HG02759 (cell line): ENCODE results near the gene TLK1.
A peak's percentile ranks its signal among the peaks of the same experiment; 100 is the strongest.

Source experiments
- ATAC-seq: cut with Tn5 transposase; IDR thresholded peaks from one replicate; pipeline ENCODE4 v1.9.1; 2021; ENCODE audit warnings: mild to moderate bottlenecking, moderate library complexity; ENCODE audit not compliant: unreplicated experiment

The TLK1 gene

DNA sequence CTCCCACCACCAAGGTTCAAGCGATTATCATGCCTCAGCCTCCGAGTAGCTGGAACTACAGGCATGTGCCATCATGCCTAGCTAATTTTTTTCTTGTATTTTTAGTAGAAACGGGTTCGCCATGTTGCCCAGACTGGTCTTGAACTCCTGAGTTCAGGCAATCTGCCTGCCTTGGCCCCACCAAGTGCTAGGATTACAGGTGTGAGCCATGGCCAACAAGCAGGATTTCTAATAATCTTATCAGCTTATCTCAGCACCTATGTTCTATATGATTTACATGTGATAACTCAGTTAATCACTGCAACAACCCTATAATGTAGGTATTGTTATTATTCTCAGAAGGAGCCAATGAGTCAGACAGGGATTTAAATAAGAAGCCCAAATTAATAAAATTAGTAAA is 151.3 kb downstream of the TLK1 start:
- no peak for ATAC-seq

- ATAC-seq, result no peak
Measured at GRCh38 chr2:171008550-171009205, 152.0 kb downstream of the TLK1 start.

- no peak for ATAC-seq
Measured at GRCh38 chr2:171004833-171005232, 155.9 kb downstream of the TLK1 start.

GRCh38 chr2:171004363-171004762 is 156.3 kb downstream of the TLK1 start:
- no peak for ATAC-seq

DNA sequence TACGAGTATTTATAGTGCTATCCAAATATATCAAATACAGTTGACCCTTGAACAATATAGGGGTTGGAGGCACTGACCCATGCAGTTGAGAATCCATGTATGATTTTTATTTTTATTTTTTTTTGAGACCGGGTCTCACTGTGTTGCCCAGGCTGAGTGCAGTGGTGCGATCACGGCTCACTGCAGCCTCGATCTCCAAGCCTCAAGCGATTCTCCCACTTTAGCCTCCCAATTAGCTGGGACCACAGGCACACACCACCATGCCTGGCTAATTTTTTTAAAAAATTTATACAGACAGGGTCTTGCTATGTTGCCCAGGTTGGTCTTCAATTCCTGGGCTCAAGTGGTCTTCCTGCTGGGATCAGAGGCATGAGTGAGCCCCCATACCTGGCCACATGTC is 161.0 kb downstream of the TLK1 start:
- ATAC-seq, result no peak

- no peak for ATAC-seq
Measured at GRCh38 chr2:170997893-170998597, 162.6 kb downstream of the TLK1 start.

GRCh38 chr2:170996316-170996715 is 164.4 kb downstream of the TLK1 start:
- ATAC-seq, result no peak

DNA sequence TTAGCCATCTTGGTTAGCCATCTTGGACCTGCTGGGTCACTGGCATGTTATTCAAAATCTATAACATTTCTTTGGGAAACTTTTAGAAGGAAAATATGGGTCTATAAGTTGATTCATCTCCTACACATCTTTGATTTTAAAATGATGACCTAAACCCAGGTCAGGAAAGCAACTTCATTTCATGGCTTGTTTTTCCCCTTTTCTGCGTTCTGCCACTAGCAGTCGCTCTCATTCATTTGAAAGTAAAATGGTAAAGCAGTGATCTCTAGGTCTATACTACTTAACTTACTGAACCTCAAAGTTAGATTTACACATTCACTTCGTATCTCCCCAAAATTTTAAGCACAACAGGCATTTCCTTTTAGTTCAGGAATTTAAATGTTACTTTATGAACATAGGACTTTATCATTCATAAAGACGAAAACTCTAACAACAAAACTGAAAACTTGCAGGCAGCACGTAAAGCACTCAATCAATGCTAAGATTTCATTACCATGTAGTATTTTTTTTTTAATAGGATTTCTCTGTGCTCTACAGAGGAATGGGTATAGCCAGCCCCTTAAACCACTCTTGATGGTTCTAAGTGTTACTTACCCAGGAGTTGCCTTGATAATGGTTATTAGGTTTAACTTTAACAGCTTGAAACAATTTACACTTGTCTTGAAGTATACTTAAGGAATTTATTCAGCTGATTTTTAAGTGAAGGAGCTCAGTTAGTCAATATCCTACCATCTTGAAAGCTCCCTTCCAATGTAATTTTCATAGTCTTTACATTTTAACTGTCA is 169.1 kb downstream of the TLK1 start:
- no peak for ATAC-seq

DNA sequence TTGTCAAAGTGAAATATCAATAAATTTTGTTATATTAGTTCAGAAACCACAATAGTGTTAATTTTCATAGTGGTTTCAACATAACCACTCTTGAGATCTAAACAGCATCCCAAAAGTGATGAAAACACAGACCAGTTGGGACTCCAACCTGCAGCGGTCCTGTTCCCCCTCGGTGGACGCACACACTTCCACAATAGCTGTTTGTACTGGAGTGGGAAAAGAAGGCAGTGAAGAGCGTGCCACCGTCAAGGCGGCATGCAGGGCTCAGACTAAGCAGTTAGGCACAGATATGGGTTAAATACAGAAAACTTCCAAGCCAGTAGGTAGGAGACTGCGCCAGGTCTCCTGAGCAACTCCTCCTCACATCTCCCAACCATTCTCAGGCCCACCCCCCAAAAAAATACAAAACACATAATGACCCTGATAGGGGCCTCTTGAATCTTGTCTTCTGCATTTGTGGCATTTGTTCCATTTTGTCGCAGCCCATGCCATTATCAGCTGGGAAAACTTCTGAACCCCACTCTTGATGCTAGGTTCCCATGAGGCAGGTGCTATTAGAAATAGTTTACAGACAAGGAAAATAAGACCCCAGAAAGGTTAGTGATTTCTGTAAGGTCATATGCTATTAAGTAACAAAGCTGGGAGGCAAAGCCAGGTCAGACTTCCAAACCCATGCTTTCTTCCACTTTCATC is 174.0 kb downstream of the TLK1 start:
- ATAC-seq, result no peak

GRCh38 chr2:170985407-170985806 is 175.3 kb downstream of the TLK1 start:
- no peak for ATAC-seq

DNA sequence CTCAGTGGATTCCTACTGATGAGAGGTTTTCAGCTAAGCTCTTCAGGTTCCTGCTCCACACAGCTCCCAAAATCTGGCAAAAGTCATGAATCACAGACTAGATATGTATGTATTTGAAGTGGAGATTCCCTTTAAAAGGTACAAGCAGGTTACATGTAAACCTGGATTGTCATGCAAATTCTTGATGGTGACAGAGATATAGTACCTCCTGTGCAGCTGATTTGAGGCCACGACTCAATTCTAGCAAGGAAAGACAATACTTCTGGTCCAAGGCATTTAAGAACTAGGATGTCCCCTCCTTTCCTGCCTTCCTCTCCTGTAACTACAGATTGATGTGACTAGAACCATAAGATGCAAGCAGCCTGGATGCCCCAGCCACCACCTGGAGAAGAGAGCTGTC is 176.6 kb downstream of the TLK1 start:
- ATAC-seq, result no peak

DNA sequence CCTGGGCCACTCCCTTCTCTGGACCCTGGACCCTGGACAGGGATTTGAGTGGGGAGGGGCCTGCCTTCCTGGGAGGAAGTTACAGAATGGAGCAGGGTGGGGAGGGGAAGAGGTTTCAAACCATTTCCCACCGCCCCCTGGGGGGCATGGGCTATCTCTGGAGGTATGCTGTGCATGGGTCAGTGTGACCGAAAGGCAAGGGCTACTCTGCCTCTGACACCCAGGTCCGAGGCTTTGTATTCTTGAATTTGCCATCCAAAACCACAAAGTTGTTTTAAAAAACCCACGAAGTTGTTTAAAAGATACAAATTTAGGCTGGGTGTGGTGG is 184.8 kb downstream of the TLK1 start:
- ATAC-seq, result no peak

- no peak for ATAC-seq
Measured at GRCh38 chr2:170975127-170975942, 185.4 kb downstream of the TLK1 start.

GRCh38 chr2:170974304-170974993 is 186.2 kb downstream of the TLK1 start:
- no peak for ATAC-seq

DNA sequence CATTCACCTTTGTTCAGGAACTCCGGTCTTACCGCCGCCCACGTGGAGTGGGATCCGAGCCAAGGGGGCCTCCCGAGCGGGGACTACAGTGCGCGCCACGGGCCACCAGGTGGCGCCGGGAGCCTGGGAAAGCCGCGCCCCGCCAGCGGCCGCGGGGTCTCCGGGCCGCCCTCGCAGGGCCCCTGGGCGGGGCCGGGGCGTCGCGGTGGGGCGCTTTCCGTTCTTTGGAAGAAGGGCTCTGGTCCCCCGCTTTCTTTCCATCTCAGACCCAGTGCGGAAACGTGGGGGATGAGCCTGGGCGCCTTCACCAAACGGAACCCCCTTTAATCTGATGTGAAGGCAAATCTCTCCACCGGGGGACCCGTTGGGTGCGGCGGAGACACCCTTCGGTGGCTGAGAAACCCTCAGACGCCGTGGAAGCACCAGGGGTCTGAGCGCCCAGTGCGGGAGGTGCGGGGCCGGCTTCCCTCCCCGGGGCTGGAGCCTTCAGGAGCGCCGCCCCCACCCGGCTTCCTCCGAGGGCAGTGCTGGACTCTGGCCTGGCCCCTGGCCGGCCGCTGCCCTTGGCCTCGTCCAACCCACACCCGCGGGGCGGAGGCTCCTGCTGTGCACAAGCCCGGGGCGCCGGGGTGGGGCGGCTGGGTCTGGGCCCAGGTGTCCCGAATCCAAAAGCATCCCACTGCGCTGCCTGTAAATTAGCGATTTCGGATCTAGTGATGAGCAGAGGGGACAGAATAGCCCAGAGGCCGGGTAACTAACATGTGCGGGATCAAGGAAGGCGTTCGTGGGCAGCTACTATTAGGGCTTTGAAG is 187.0 kb downstream of the TLK1 start:
- peak; percentile 97 for ATAC-seq

- no peak for ATAC-seq
Measured at GRCh38 chr2:170973225-170973491, 187.5 kb downstream of the TLK1 start.

DNA sequence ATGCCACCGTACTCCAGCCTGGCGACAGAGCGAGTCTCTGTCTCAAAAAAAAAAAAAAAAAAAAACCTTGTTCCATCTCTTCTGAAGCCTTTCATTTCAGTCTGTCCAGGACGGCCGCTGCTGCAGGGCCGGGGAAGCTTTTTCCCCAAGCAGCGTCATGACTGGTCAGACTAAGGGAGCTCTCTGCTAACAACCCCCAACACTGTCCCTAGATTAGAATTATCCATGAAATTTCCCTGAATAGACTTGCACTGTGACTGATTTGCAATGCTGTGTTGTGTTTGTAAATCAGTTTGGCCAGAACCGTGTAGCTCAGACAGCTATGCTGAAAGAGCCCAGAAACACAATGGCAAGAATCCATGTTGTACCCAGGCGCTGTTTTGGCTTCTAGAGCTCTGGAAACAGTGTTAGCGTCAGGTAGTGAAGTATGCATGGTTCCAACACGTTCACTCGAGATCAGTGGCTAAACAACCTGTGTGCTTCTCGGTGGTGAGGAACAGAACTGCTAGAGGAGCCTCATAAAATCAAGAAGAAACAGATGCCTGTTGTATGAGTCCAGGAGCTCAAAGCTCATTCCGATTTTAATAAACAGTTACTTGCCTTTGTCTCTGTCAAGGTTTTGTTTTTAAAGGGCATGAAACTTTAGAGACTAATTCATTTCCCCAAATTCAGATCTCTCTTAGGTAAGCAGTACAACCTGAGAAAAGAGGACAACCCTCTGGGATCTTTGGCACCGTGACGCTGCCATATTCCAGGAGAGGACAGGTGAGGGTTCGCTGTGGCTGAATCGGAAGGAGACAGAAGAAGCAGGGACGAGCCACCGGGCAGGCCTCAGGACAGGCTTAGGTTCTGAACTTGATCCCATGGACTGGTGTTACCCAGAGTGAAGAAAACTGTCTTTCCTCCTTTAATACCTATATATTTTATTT is 188.1 kb downstream of the TLK1 start:
- no peak for ATAC-seq

- no peak for ATAC-seq
Measured at GRCh38 chr2:170971071-170971470, 189.6 kb downstream of the TLK1 start.
